NT2/D1 (cell line): ENCODE measurements around the gene C2orf66.

Experiments
- SUZ12 ChIP-seq: IDR thresholded peaks from 2 replicates; pipeline ENCODE4 v1.6.1; 2011; ENCODE audit not compliant: insufficient read length, insufficient read depth; ENCODE audit errors: extremely low read depth
- YY1 ChIP-seq: IDR thresholded peaks from 2 replicates; pipeline ENCODE4 v1.6.1; 2011; ENCODE audit not compliant: insufficient read length, insufficient read depth

- no peak for TF ChIP-seq SUZ12
- TF ChIP-seq YY1, result no peak
These were observed 18.2 kb upstream of the C2orf66 start for GRCh38 chr2:196827356-196827755.
